Fibroblast of lung (primary cell): ENCODE measurements around the gene TRAK1.

Experiments
- CTCF ChIP-seq, 2 donors: IDR thresholded peaks in 1 of 2; conservative IDR thresholded peaks in 1 of 2; 1 replicate in 1 of 2; 2 replicates in 1 of 2; pipeline ENCODE4 v1.5.1; 2011 to 2012; ENCODE audit warnings: low read length in 2 of 2, control low read depth in 1 of 2, inconsistent platforms in 1 of 2, low read depth in 1 of 2, mild to moderate bottlenecking in 1 of 2
- EZH2 ChIP-seq: IDR thresholded peaks from 2 replicates; pipeline ENCODE4 v1.5.1; 2012; ENCODE audit warnings: low read length, control low read depth, mild to moderate bottlenecking; ENCODE audit errors: missing control alignments

- TF ChIP-seq EZH2: no peak
- TF ChIP-seq CTCF (conservative IDR thresholded peaks at IDR 0.05 in 1 of 2, IDR thresholded peaks at IDR 0.05 in 1 of 2; ENCODE audit: low read depth in 1 of 2, low read length in 2 of 2): no peak
Measured at GRCh38 chr3:42043099-42043813, 47.9 kb upstream of the TRAK1 start.
